Endothelial cell (in vitro differentiated cells): ENCODE data around the gene OR51E2. TPM values are rescaled to one million over a fixed set of nuclear protein-coding genes. Genes with fewer than 3 reads are reported as not detected.

Experiments used
- DNase-seq: peaks from one replicate; pipeline ENCODE4 v3.0.0; 2021; ENCODE audit warnings: low spot score
- H3K27ac Mint-ChIP-seq: one replicate; pipeline ENCODE4 v1.8.0; 2021; ENCODE audit warnings: mixed read lengths, inconsistent platforms; ENCODE audit not compliant: unreplicated experiment
- H3K27me3 Mint-ChIP-seq: one replicate; pipeline ENCODE4 v1.8.0; 2021; ENCODE audit warnings: mild to moderate bottlenecking, moderate library complexity, mixed read lengths, inconsistent platforms; ENCODE audit not compliant: unreplicated experiment
- H3K36me3 Mint-ChIP-seq: one replicate; pipeline ENCODE4 v1.8.0; 2021; ENCODE audit warnings: mild to moderate bottlenecking, low read depth, mixed read lengths, inconsistent platforms; ENCODE audit not compliant: unreplicated experiment
- H3K4me1 Mint-ChIP-seq: one replicate; pipeline ENCODE4 v1.8.0; 2021; ENCODE audit warnings: mild to moderate bottlenecking, mixed read lengths, inconsistent platforms; ENCODE audit not compliant: unreplicated experiment
- H3K4me3 Mint-ChIP-seq: one replicate; pipeline ENCODE4 v1.8.0; 2021; ENCODE audit warnings: mild to moderate bottlenecking, mixed read lengths, inconsistent platforms; ENCODE audit not compliant: unreplicated experiment
- H3K9me3 Mint-ChIP-seq: one replicate; pipeline ENCODE4 v1.8.0; 2021; ENCODE audit warnings: mixed read lengths, inconsistent platforms; ENCODE audit not compliant: unreplicated experiment
- total RNA-seq: library from RNA; stranded (reverse); fragmentation: NEBNext Ultra II Directional; extraction: Animal tissue kit (Norgen Biotek cat#: 25700); gene quantifications from one replicate; pipeline ENCODE4 v1.2.1, GENCODE V29; 2021; ENCODE audit not compliant: unreplicated experiment
- TF ChIP-seq, protein P1 (sequence below): fragments of 200-600 bp; sonication (generic); IDR thresholded peaks from one replicate; pipeline ENCODE4 v1.5.0; 2021; ENCODE audit warnings: antibody characterized with exemption; ENCODE audit not compliant: unreplicated experiment

OR51E2 gene
- total RNA-seq, 1 donor from 2014 or later = not detected

DNA sequence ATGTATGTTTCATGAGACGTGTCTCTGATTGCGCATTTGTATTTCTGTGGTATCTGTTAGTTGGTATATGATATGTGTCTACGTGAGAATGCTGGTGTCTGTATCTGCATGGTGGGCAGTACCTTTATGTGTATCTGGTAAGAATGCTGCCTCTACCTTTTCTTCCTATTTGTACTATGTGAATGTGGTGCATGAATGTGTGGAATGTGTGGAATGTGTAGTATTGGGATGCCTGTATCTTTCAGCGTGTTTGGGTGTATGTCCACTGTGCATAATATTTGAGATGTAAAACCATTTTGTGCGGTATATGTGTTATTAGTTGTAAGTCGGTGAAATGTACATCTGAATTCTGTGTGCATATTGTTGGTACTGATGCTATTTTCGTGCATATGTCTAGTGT, 56.2 kb downstream of the OR51E2 start:
- no peaks in the 10 kb centered on the region for H3K9me3 Mint-ChIP-seq
- DNase-seq = no peak
- H3K4me1 Mint-ChIP-seq = peaks cover 17% of the 10 kb centered on the region
- H3K27me3 Mint-ChIP-seq = peaks cover 3% of the 10 kb centered on the region
- H3K27ac Mint-ChIP-seq = no peak overlapping the region
- TF ChIP-seq, protein P1, sequence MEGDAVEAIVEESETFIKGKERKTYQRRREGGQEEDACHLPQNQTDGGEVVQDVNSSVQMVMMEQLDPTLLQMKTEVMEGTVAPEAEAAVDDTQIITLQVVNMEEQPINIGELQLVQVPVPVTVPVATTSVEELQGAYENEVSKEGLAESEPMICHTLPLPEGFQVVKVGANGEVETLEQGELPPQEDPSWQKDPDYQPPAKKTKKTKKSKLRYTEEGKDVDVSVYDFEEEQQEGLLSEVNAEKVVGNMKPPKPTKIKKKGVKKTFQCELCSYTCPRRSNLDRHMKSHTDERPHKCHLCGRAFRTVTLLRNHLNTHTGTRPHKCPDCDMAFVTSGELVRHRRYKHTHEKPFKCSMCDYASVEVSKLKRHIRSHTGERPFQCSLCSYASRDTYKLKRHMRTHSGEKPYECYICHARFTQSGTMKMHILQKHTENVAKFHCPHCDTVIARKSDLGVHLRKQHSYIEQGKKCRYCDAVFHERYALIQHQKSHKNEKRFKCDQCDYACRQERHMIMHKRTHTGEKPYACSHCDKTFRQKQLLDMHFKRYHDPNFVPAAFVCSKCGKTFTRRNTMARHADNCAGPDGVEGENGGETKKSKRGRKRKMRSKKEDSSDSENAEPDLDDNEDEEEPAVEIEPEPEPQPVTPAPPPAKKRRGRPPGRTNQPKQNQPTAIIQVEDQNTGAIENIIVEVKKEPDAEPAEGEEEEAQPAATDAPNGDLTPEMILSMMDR = no peak
- H3K4me3 Mint-ChIP-seq = no peak overlapping the region
- no peaks in the 10 kb centered on the region for H3K36me3 Mint-ChIP-seq

DNA sequence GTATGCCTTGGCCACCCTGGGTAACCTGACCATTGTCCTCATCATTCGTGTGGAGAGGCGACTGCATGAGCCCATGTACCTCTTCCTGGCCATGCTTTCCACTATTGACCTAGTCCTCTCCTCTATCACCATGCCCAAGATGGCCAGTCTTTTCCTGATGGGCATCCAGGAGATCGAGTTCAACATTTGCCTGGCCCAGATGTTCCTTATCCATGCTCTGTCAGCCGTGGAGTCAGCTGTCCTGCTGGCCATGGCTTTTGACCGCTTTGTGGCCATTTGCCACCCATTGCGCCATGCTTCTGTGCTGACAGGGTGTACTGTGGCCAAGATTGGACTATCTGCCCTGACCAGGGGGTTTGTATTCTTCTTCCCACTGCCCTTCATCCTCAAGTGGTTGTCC, 57.7 kb downstream of the OR51E2 start:
- DNase-seq = no peak
- TF ChIP-seq, protein P1 = no peak
- H3K4me3 Mint-ChIP-seq = no peak overlapping the region
- H3K27ac Mint-ChIP-seq = no peak overlapping the region
- H3K36me3 Mint-ChIP-seq = no peaks in the 10 kb centered on the region
- H3K4me1 Mint-ChIP-seq = peaks cover 17% of the 10 kb centered on the region
- H3K27me3 Mint-ChIP-seq = peaks cover 2% of the 10 kb centered on the region
- no peaks in the 10 kb centered on the region for H3K9me3 Mint-ChIP-seq

DNA sequence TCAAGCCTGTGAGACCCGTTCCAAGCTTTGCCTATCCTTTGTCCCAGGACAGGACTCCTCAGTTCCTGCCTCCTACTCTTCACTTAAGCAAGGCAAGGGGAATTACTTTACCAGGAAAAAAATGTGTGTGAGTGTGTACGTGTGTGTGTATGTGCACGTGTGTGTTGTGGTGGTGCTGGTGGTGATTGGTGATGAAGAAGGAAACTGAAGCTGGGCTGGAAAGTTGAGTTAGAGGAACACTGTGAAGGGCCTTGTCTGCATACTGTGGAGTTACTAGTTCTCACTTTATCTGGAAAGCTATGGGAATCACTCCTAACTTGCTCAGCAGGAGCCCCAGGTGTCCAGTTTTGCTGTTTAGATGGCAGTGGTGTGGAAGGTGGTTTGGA, 60.0 kb downstream of the OR51E2 start:
- DNase-seq = no peak
- Mint-ChIP-seq H3K4me1 (peaks cover 12% of the 10 kb centered on the region), H3K27ac (no peak overlapping the region), H3K36me3 (no peaks in the 10 kb centered on the region), H3K9me3 (no peaks in the 10 kb centered on the region), H3K27me3 (no peaks in the 10 kb centered on the region), H3K4me3 (no peak overlapping the region)
- TF ChIP-seq, protein P1 = no peak

DNA sequence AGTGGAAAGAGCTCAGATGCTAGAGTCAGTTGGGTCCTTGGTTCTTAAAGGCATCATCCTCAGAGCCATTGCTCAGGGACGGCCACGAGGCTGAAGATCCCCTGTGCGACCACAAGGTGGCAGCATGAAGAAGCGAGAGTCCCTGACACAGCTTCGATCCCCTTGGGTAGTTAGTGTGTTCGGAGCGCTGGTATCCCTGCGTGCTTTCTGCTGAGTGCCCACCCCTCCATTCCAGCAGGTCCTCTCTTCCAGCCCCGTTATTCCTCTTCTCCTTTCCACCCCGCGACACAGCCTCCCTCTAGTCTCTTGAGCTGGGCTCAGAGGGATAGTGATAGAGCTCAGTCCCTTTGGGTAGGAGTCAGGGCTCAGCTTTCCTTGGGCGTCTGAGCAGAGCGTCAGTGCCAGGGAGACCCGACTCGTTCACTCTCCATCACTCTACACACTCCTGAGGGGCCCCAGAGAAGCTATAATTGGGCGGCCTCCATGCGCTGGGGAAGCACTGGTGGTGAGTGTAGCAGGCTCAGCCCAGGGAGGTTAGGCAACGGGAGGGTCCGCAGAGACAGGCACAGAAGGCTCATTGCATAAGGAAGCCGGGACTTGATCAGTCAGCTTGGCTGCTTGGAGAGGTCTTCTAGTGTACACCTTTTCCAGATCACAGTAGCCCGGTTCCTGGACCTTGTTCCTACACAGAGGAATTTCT, 60.5 kb downstream of the OR51E2 start, which contains the start of gene OR51D1:
Gene OR51D1 (plus strand): TSS at position 516 of the 700 bp plus-strand sequence. CDS start 2,314 bp downstream, outside the sequence.
- Mint-ChIP-seq H3K4me1 (peaks cover 6% of the 10 kb centered on the region), H3K36me3 (no peaks in the 10 kb centered on the region), H3K27me3 (no peaks in the 10 kb centered on the region), H3K4me3 (no peak within 1 kb of the TSS), H3K9me3 (no peaks in the 10 kb centered on the region), H3K27ac (no peak within 1 kb of the TSS)
- TF ChIP-seq, protein P1 = peak; percentile 88
- DNase-seq = peak; percentile 85

DNA sequence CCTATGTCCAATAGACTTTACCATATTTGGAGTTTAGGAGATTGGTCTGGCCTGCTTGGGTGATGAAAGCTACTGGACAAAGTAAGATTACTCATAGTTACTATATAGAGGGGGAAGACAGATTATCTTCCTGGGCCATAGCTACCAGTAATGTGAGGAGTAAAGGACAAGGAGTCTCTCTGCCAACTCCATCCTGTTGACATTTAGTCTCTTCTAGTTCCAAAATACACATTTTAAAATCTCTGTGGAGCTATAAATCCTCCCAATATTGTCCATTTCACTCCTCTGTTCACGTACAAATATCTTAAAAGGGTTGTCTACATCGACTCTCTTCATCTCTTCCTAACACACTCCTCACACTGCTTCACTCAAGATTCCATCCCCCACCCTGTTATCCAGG, 61.5 kb downstream of the OR51E2 start:
- TF ChIP-seq, protein P1 = no peak
- H3K9me3 Mint-ChIP-seq = no peaks in the 10 kb centered on the region
- H3K4me3 Mint-ChIP-seq = no peak overlapping the region
- H3K27ac Mint-ChIP-seq = no peak overlapping the region
- H3K4me1 Mint-ChIP-seq = no peaks in the 10 kb centered on the region
- no peak for DNase-seq
- no peaks in the 10 kb centered on the region for H3K36me3 Mint-ChIP-seq
- H3K27me3 Mint-ChIP-seq = no peaks in the 10 kb centered on the region
